CD4-positive, alpha-beta T cell (primary cell): ENCODE data around the gene LTB4R. TPM values are rescaled to one million over a fixed set of nuclear protein-coding genes. Genes with fewer than 3 reads are reported as not detected.

Experiments
- ATAC-seq: fragments of 200-7000 bp; cut with Tn5 transposase; one replicate; pipeline ENCODE4 v1.10.0; 2022; ENCODE audit warnings: mild to moderate bottlenecking; ENCODE audit not compliant: poor library complexity
- CTCF ChIA-PET: fragments of 350-600 bp; sonication (Branson Sonifier 250); formaldehyde crosslinking; loops from one replicate; lab custom pipeline; 2021; ENCODE audit warnings: antibody characterized with exemption, inconsistent platforms; lab: Charles Lee
- POLR2A ChIA-PET: fragments of 350-600 bp; sonication (Branson Sonifier 250); formaldehyde crosslinking; loops from one replicate; lab custom pipeline; 2021; ENCODE audit warnings: antibody characterized with exemption, inconsistent platforms; lab: Charles Lee
- DNase-seq, 14 experiments: peaks; one replicate each; pipeline ENCODE4 v3.0.0-alpha.2; 2013 to 2020; ENCODE audit warnings: mixed read lengths in 2 of 14
- H3K27ac ChIP-seq, 2 donors: one replicate each; pipeline versions ENCODE4 v1.5.1 to v1.7.0; 2013; ENCODE audit warnings: low read length in 2 of 2, low read depth in 1 of 2, mild to moderate bottlenecking in 1 of 2
- H3K27me3 ChIP-seq, 2 experiments: 1 replicate in 1 of 2; 2 replicates in 1 of 2; pipeline versions ENCODE4 v1.6.1 to v1.7.0; 2013; ENCODE audit warnings: low read length in 2 of 2, control low read depth in 1 of 2, mild to moderate bottlenecking in 1 of 2, moderate library complexity in 1 of 2; ENCODE audit not compliant: insufficient read depth in 2 of 2, control insufficient read depth in 1 of 2
- H3K36me3 ChIP-seq: one replicate; pipeline ENCODE4 v1.6.1; 2013; ENCODE audit warnings: low read length, control low read depth; ENCODE audit not compliant: insufficient read depth
- H3K4me1 ChIP-seq: one replicate; pipeline ENCODE4 v1.6.1; 2013; ENCODE audit warnings: low read length, control low read depth; ENCODE audit not compliant: insufficient read depth
- H3K4me3 ChIP-seq: one replicate; pipeline ENCODE4 v1.5.1; 2013; ENCODE audit warnings: mild to moderate bottlenecking, low read length, moderate library complexity
- H3K9me3 ChIP-seq, 2 experiments: 1 replicate in 1 of 2; 2 replicates in 1 of 2; pipeline versions ENCODE4 v1.6.1 to v1.7.0; 2013; ENCODE audit warnings: low read length in 2 of 2, mild to moderate bottlenecking in 2 of 2, control low read depth in 1 of 2, moderate library complexity in 1 of 2; ENCODE audit not compliant: control insufficient read depth in 1 of 2, insufficient read depth in 1 of 2
- H3K27ac Mint-ChIP-seq: one replicate; pipeline ENCODE4 v1.8.0; 2020; ENCODE audit warnings: mixed read lengths
- H3K27me3 Mint-ChIP-seq: one replicate; pipeline ENCODE4 v1.8.0; 2021; ENCODE audit warnings: mixed read lengths
- H3K36me3 Mint-ChIP-seq: one replicate; pipeline ENCODE4 v1.8.0; 2021; ENCODE audit warnings: low read depth, mixed read lengths
- H3K4me1 Mint-ChIP-seq: one replicate; pipeline ENCODE4 v1.8.0; 2021; ENCODE audit warnings: low read depth, mixed read lengths
- H3K4me3 Mint-ChIP-seq: one replicate; pipeline ENCODE4 v1.8.0; 2020; ENCODE audit warnings: mild to moderate bottlenecking, mixed read lengths
- H3K9me3 Mint-ChIP-seq: one replicate; pipeline ENCODE4 v1.8.0; 2020; ENCODE audit warnings: mixed read lengths
- CTCF ChIP-seq: fragments of 200-600 bp; IDR thresholded peaks from one replicate; pipeline ENCODE4 v1.8.0; 2022; ENCODE audit warnings: antibody characterized with exemption, mild to moderate bottlenecking
- intact Hi-C, 2 experiments: fragments of 100-400 bp; cut with DNase I in 1 of 2; cut with micrococcal nuclease in 1 of 2; formaldehyde crosslinking; loops; one replicate each; pipeline versions ENCODE4 v1.15.1 to v1.9.0; 2023 to 2025; cut with DNase I, micrococcal nuclease
- total RNA-seq, 174 experiments: library from RNA in 2 of 174; stranded (reverse) in 2 of 174; gene quantifications; one replicate each; pipeline ENCODE4 v1.2.3 and lab custom pipeline; 2021 to 2026

The LTB4R gene
- total RNA-seq, 2 experiments from 2014 or later = 15.6 to 18.3 TPM

DNA sequence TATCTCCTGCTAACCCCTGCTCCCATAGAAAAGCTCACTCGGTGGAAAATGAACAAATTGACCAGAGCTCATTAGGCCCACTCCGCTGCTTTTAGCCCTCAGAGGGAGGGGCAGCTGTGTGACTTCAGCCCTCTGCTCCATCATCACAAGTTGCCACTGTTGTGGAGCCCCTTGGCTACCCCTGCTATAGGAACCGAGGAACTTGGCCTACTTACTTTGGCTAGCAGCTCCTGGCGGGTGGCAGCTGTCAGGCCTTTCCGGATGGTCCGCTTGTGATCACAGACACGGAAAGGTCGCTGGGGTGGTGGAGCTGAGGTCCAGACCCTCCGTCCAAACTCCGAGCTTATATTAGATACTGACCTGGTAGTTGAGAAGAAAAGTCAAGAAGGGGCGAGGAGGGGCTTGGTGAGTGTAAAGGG is 4.1 kb upstream of the LTB4R start:
- DNase-seq (no peak), ATAC-seq (no peak)
- Mint-ChIP-seq H3K9me3 (no peaks in the 10 kb centered on the region), H3K4me3 (no peak overlapping the region), H3K36me3 (peaks cover 66% of the 10 kb centered on the region), H3K27ac (no peak overlapping the region), H3K4me1 (peaks cover 50% of the 10 kb centered on the region), H3K27me3 (no peaks in the 10 kb centered on the region)
- Histone ChIP-seq H3K27me3 (no peaks in the 10 kb centered on the region), H3K4me1 (peaks cover 47% of the 10 kb centered on the region), H3K9me3 (no peaks in the 10 kb centered on the region), H3K27ac (no peak overlapping the region), H3K36me3 (peaks cover 60% of the 10 kb centered on the region), H3K4me3 (no peak overlapping the region)
- no peak for TF ChIP-seq CTCF
- CTCF ChIA-PET = interaction anchor here (1.0 to 4.9 kb wide), 11 partner anchors 8 to 129 kb away, joined by 3 to 67 read pairs (median 8); partner anchors contain the start of genes CHMP4A, DHRS1, NOP9 and RABGGTA
- POLR2A ChIA-PET = interaction anchor here (1.3 to 5.5 kb wide), 4 partner anchors 7 to 192 kb away, joined by 3 to 52 read pairs (median 10); partner anchors contain the start of genes DCAF11, DHRS1, NOP9 and NRL
- intact Hi-C loops = no loop called here

DNA sequence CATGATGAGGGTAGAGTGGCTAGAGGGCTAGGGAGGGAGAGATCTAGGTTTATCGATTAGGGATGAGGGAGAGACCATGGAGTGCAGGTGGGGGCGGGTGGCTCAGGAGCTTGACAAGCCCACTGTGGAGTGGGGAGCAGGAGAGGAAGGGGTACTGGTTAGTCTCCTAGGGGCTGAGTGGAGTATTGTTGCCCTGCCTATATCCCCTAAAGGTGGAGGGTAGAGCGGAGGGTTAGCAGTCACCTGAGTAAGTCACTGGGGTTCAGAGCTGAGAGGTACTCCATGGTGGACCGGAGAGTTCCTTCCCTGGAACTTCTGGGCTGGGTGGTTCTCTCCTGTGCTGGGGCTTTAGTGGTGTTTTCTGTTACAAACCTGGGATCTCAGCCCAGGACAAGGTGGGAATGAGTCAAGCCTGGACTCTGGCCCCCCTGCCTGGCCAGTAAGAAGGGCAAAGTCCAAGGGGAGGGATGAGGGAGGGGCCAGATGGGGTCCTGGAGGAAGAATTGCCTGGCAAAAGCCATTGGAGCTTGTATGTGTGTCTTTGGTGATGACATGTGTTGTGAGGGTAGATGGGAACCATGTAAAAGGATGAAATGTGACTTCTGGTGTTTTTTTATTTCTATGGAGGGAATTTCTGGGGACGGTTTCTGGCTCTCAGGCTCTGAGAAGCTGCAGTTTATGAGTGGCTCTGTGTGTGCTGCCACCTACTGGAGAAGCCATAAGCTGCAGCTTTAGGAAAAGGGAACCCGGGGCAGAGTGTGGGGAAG is 3.5 kb upstream of the LTB4R start, which contains the start of gene CIDEB:
Gene CIDEB, minus strand, starts transcription at position 403 of the 767 bp plus-strand sequence. Its CDS starts 119 bp downstream, at position 284.
- intact Hi-C loops = no loop called here
- H3K36me3 ChIP-seq = peaks cover 54% of the 10 kb centered on the region
- no peaks in the 10 kb centered on the region for H3K9me3 Mint-ChIP-seq
- H3K27me3 Mint-ChIP-seq = no peaks in the 10 kb centered on the region
- DNase-seq (peak in 13 of 14 experiments; percentile 36 to 83 (median 50)), ATAC-seq (peak; percentile 21)
- no peak within 1 kb of the TSS for H3K27ac ChIP-seq
- peaks cover 48% of the 10 kb centered on the region for H3K4me1 ChIP-seq
- H3K9me3 ChIP-seq = no peaks in the 10 kb centered on the region
- ChIA-PET POLR2A (interaction anchor here (0.7 to 5.5 kb wide), 14 partner anchors 8 to 249 kb away, joined by 3 to 52 read pairs (median 4); partner anchors contain the start of genes CBLN3, DCAF11, DHRS1 and IPO4), CTCF (interaction anchor here (0.7 to 4.9 kb wide), 24 partner anchors 8 to 164 kb away, joined by 3 to 67 read pairs (median 4); partner anchors contain the start of genes CHMP4A, DHRS1, NOP9 and RABGGTA)
- H3K4me3 Mint-ChIP-seq = peak within 1 kb of the TSS; percentile 54
- H3K27ac Mint-ChIP-seq = peak within 1 kb of the TSS; percentile 76
- no peak within 1 kb of the TSS for H3K4me3 ChIP-seq
- peaks cover 52% of the 10 kb centered on the region for H3K4me1 Mint-ChIP-seq
- peak; percentile 92 for TF ChIP-seq CTCF
- H3K36me3 Mint-ChIP-seq = peaks cover 60% of the 10 kb centered on the region
- no peaks in the 10 kb centered on the region for H3K27me3 ChIP-seq

- intact Hi-C loops = no loop called here
- Histone ChIP-seq H3K27me3 (no peaks in the 10 kb centered on the region), H3K4me1 (peaks cover 56% of the 10 kb centered on the region), H3K36me3 (peaks cover 46% of the 10 kb centered on the region), H3K4me3 (no peak overlapping the region), H3K9me3 (no peaks in the 10 kb centered on the region), H3K27ac (no peak overlapping the region)
- peak overlapping the region; percentile 76 for H3K27ac Mint-ChIP-seq
- H3K4me1 Mint-ChIP-seq = peaks cover 56% of the 10 kb centered on the region
- ATAC-seq (no peak), DNase-seq (no peak)
- peaks cover 52% of the 10 kb centered on the region for H3K36me3 Mint-ChIP-seq
- ChIA-PET CTCF (interaction anchor here (0.7 to 4.9 kb wide), 22 partner anchors 9 to 165 kb away, joined by 3 to 67 read pairs (median 4); partner anchors contain the start of genes CHMP4A, DHRS1, MDP1 and NOP9), POLR2A (interaction anchor here (0.7 to 5.5 kb wide), 14 partner anchors 9 to 250 kb away, joined by 3 to 52 read pairs (median 4); partner anchors contain the start of genes CBLN3, DCAF11, DHRS1 and IPO4)
- peak overlapping the region; percentile 54 for H3K4me3 Mint-ChIP-seq
- peak; percentile 14 for TF ChIP-seq CTCF
- no peaks in the 10 kb centered on the region for H3K9me3 Mint-ChIP-seq
- no peaks in the 10 kb centered on the region for H3K27me3 Mint-ChIP-seq
These were observed 2.8 kb upstream of the LTB4R start for GRCh38 chr14:24308342-24309124.
